CD14-positive monocyte (primary cell): ENCODE measurements around the gene CCM2. TPM values are rescaled to one million over a fixed set of nuclear protein-coding genes. Genes with fewer than 3 reads are reported as not detected.

Experiments used
- DNase-seq, 3 donors: peaks; one replicate each; pipeline ENCODE4 v3.0.0-alpha.2; 2011 to 2022
- H2AFZ ChIP-seq: 2 replicates; pipeline ENCODE4 v1.6.0; 2012; ENCODE audit warnings: mild to moderate bottlenecking, low read depth, low read length, inconsistent platforms; ENCODE audit not compliant: insufficient read depth, poor library complexity, severe bottlenecking
- H3K27ac ChIP-seq, 2 donors: 1 replicate in 1 of 2; 2 replicates in 1 of 2; pipeline ENCODE4 v1.5.1; 2012 to 2013; ENCODE audit warnings: low read length in 2 of 2, control low read depth in 1 of 2, inconsistent platforms in 1 of 2, low read depth in 1 of 2, mild to moderate bottlenecking in 1 of 2
- H3K27me3 ChIP-seq, 2 donors: one replicate each; pipeline versions ENCODE4 v1.6.0 to v1.6.1; 2011 to 2013; ENCODE audit warnings: low read length in 2 of 2; ENCODE audit not compliant: control insufficient read depth in 2 of 2, insufficient read depth in 2 of 2
- H3K36me3 ChIP-seq, 2 donors: replicated peaks in 1 of 2; 1 replicate in 1 of 2; 2 replicates in 1 of 2; pipeline versions ENCODE4 v1.5.1 to v1.6.1; 2012 to 2013; ENCODE audit warnings: low read length in 2 of 2, control low read depth in 1 of 2, inconsistent platforms in 1 of 2, mild to moderate bottlenecking in 1 of 2; ENCODE audit not compliant: insufficient read depth in 2 of 2, control insufficient read depth in 1 of 2
- H3K4me1 ChIP-seq, 2 donors: 1 replicate in 1 of 2; 2 replicates in 1 of 2; pipeline versions ENCODE4 v1.5.1 to v1.6.1; 2012 to 2013; ENCODE audit warnings: low read length in 2 of 2, control low read depth in 1 of 2, inconsistent platforms in 1 of 2, mild to moderate bottlenecking in 1 of 2, moderate library complexity in 1 of 2; ENCODE audit not compliant: insufficient read depth in 2 of 2, control insufficient read depth in 1 of 2
- H3K4me2 ChIP-seq: replicated peaks from 2 replicates; pipeline ENCODE3; 2012; ENCODE audit warnings: low read length, moderate library complexity, mild to moderate bottlenecking; ENCODE audit not compliant: poor library complexity, severe bottlenecking; ENCODE audit errors: extremely low read depth
- H3K4me3 ChIP-seq, 3 experiments: fragments of 200-600 bp in 1 of 3; sonication (generic) in 1 of 3; replicated peaks in 1 of 3; 1 replicate in 2 of 3; 2 replicates in 1 of 3; pipeline ENCODE4 v1.5.1; 2011 to 2013; ENCODE audit warnings: low read length in 3 of 3, mild to moderate bottlenecking in 3 of 3, control low read depth in 2 of 3, low read depth in 2 of 3, inconsistent platforms in 1 of 3, moderate library complexity in 1 of 3
- H3K79me2 ChIP-seq: 2 replicates; pipeline ENCODE4 v1.6.0; 2012; ENCODE audit warnings: mild to moderate bottlenecking, control low read depth, inconsistent platforms, low read length, moderate library complexity; ENCODE audit not compliant: insufficient read depth
- H3K9ac ChIP-seq: 2 replicates; pipeline ENCODE4 v1.6.0; 2017; ENCODE audit warnings: low read length, mild to moderate bottlenecking; ENCODE audit not compliant: insufficient read depth, poor library complexity, severe bottlenecking
- H3K9me3 ChIP-seq, 2 donors: replicated peaks in 1 of 2; 1 replicate in 1 of 2; 2 replicates in 1 of 2; pipeline versions ENCODE4 v1.5.1 to v1.6.1; 2012 to 2013; ENCODE audit warnings: low read length in 2 of 2, control low read depth in 1 of 2; ENCODE audit not compliant: control insufficient read depth in 1 of 2, insufficient read depth in 1 of 2
- H4K20me1 ChIP-seq: 2 replicates; pipeline ENCODE4 v1.6.0; 2012; ENCODE audit warnings: mild to moderate bottlenecking, low read length, control low read depth, moderate library complexity; ENCODE audit not compliant: insufficient read depth
- H3K27ac Mint-ChIP-seq, 7 donors: one replicate each; pipeline ENCODE4 v1.8.0; 2020; ENCODE audit warnings: mild to moderate bottlenecking in 7 of 7, mixed read lengths in 7 of 7, moderate library complexity in 6 of 7, inconsistent platforms in 2 of 7
- H3K27me3 Mint-ChIP-seq, 3 donors: one replicate each; pipeline ENCODE4 v1.8.0; 2021 to 2022; ENCODE audit warnings: low read depth in 3 of 3, mild to moderate bottlenecking in 3 of 3, mixed read lengths in 3 of 3, moderate library complexity in 3 of 3, inconsistent platforms in 1 of 3
- H3K36me3 Mint-ChIP-seq, 2 donors: one replicate each; pipeline ENCODE4 v1.8.0; 2020; ENCODE audit warnings: mixed read lengths in 2 of 2, inconsistent platforms in 1 of 2, mild to moderate bottlenecking in 1 of 2
- H3K4me1 Mint-ChIP-seq: one replicate; pipeline ENCODE4 v1.8.0; 2020; ENCODE audit warnings: mild to moderate bottlenecking, mixed read lengths
- H3K4me3 Mint-ChIP-seq, 2 donors: one replicate each; pipeline ENCODE4 v1.8.0; 2020; ENCODE audit warnings: mild to moderate bottlenecking in 2 of 2, mixed read lengths in 2 of 2, moderate library complexity in 1 of 2
- H3K9me3 Mint-ChIP-seq, 7 donors: one replicate each; pipeline ENCODE4 v1.8.0; 2020 to 2022; ENCODE audit warnings: mixed read lengths in 7 of 7, mild to moderate bottlenecking in 6 of 7, moderate library complexity in 6 of 7, inconsistent platforms in 2 of 7
- WGBS: methylation state at CpG from one replicate; pipeline ENCODE4 v1.1.5; 2013; ENCODE audit warnings: missing lambda C conversion rate; ENCODE audit not compliant: insufficient coverage; 5-methylcytosine and 5-hydroxymethylcytosine counted together
- intact Hi-C, 2 donors: fragments of 100-400 bp; cut with micrococcal nuclease; formaldehyde crosslinking; loops; one replicate each; pipeline versions ENCODE4 v1.15.0 to v1.15.1; 2023
- polyA plus RNA-seq, 3 donors: library from polyadenylated mRNA; depleted of rRNA in 1 of 3; unstranded in 2 of 3; stranded (reverse) in 1 of 3; fragments of 300-500 nt in 2 of 3; fragments of >200 nt in 1 of 3; fragmentation: Illumina TruSeq in 2 of 3; gene quantifications; 1 replicate in 2 of 3; 2 replicates in 1 of 3; pipeline ENCODE4 v1.2.3, GENCODE V29; 2012 to 2021
- TF ChIP-seq, protein P1 (sequence below): fragments of 200-600 bp; IDR thresholded peaks from one replicate; pipeline ENCODE4 v1.8.0; 2022; ENCODE audit warnings: antibody characterized with exemption, mild to moderate bottlenecking

Gene CCM2
- polyA plus RNA-seq, 3 donors = 38.5 to 102 (median 51.4) TPM

DNA sequence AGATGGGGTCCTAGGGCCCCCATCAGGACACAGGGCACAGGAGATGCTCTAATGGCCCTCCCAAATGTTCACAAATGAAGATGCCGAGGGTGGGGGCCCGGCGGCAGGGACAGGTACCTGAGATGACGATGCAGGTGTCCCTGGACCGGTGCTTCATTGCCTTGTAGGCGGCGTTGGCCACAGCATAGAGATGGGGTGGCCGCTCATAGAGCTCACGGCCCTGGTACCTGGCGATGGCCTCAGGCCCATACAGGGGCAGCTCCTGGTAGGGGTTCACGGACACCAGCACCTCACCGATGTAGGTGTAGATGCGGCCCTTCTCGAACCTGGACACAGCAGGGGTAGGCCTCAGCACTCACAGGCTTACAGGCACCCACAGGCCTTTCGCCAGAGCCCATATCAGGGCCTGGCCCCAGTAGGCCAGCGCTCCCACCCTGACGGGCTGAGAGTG lies 23.2 kb upstream of the CCM2 start:
- Mint-ChIP-seq H3K4me1 (peaks cover 53% of the 10 kb centered on the region), H3K27ac (peak overlapping the region; percentile 95 to 100 (median 99)), H3K36me3 (peaks cover 51 to 61% of the 10 kb centered on the region in 2 donors), H3K9me3 (no peaks in the 10 kb centered on the region), H3K4me3 (peak overlapping the region; percentile 97), H3K27me3 (peaks cover 0 to 6% (median 0%) of the 10 kb centered on the region in 3 donors)
- Histone ChIP-seq H3K27me3 (no peaks in the 10 kb centered on the region), H3K36me3 (peaks cover 51 to 54% of the 10 kb centered on the region in 2 donors), H3K27ac (peak overlapping the region; percentile 99 to 100), H3K4me2 (peak overlapping the region; percentile 100), H4K20me1 (peaks cover 53% of the 10 kb centered on the region), H3K4me3 (peak overlapping the region; percentile 17 to 99 (median 90)), H3K9ac (peak overlapping the region; percentile 95), H3K4me1 (peaks cover 55 to 68% of the 10 kb centered on the region in 2 donors), H2AFZ (no peak overlapping the region), H3K9me3 (no peaks in the 10 kb centered on the region), H3K79me2 (peaks cover 84% of the 10 kb centered on the region)
- DNase-seq = peak in 1 of 3 donors; percentile 11
- 90% methylated on average over 17 of the region's 17 CpGs for WGBS
- TF ChIP-seq, protein P1, sequence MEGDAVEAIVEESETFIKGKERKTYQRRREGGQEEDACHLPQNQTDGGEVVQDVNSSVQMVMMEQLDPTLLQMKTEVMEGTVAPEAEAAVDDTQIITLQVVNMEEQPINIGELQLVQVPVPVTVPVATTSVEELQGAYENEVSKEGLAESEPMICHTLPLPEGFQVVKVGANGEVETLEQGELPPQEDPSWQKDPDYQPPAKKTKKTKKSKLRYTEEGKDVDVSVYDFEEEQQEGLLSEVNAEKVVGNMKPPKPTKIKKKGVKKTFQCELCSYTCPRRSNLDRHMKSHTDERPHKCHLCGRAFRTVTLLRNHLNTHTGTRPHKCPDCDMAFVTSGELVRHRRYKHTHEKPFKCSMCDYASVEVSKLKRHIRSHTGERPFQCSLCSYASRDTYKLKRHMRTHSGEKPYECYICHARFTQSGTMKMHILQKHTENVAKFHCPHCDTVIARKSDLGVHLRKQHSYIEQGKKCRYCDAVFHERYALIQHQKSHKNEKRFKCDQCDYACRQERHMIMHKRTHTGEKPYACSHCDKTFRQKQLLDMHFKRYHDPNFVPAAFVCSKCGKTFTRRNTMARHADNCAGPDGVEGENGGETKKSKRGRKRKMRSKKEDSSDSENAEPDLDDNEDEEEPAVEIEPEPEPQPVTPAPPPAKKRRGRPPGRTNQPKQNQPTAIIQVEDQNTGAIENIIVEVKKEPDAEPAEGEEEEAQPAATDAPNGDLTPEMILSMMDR = no peak
- intact Hi-C loops = loop anchor here (5.0 to 10.0 kb wide), 3 partner anchors 48 to 158 kb away; partner anchors contain the start of gene TBRG4 (in 1 of the 2)

DNA sequence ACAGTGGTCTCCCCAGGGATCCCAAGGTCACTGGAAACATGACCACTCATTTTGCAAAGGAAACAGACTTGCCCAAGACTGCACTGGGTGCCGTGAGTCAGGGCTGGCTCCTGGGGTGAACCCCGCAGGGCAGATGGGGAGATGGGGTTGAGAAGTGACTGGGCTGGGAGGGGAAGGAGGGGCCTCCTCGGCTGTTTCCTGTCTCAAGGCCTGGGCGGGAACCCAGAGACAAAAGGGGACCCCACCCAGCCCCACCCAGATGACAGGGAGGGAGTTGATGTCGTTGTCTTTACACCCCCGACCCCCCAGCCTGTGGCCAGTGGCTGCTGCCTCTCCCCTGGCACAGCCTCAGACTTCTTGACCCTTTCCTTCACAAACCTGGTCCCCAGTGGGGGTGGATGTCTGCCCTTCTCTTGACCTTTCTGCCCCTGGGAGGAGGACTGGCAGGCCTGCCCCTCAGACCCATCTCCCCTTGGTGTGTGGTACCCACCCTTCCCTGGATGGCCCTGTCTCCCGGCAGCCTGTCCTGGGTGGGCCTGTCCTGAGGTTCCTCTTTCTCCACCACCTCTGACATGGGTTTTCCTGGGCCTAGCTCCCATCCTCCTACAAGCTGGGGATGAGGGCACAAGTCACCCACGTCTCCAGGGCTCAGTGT lies 22.6 kb upstream of the CCM2 start:
- Mint-ChIP-seq H3K36me3 (peaks cover 51 to 61% of the 10 kb centered on the region in 2 donors), H3K4me3 (peak overlapping the region; percentile 97), H3K4me1 (peaks cover 53% of the 10 kb centered on the region), H3K27ac (peak overlapping the region; percentile 99 to 100 (median 99)), H3K9me3 (no peaks in the 10 kb centered on the region), H3K27me3 (peaks cover 0 to 6% (median 0%) of the 10 kb centered on the region in 3 donors)
- H3K4me2 ChIP-seq = peak overlapping the region; percentile 100
- peaks cover 46 to 54% of the 10 kb centered on the region in 2 donors for H3K36me3 ChIP-seq
- TF ChIP-seq, protein P1 = no peak
- H3K4me3 ChIP-seq = peak overlapping the region; percentile 82 to 99 (median 90)
- peak overlapping the region; percentile 99 to 100 for H3K27ac ChIP-seq
- 0% methylated on average over 1 of the region's 8 CpGs for WGBS
- peak overlapping the region; percentile 95 for H3K9ac ChIP-seq
- peaks cover 56 to 70% of the 10 kb centered on the region in 2 donors for H3K4me1 ChIP-seq
- H4K20me1 ChIP-seq = peaks cover 47% of the 10 kb centered on the region
- peaks cover 80% of the 10 kb centered on the region for H3K79me2 ChIP-seq
- DNase-seq = peak; percentile 95 to 97 (median 97)
- H3K27me3 ChIP-seq = no peaks in the 10 kb centered on the region
- no peak overlapping the region for H2AFZ ChIP-seq
- intact Hi-C loops = loop anchor here (5.0 to 10.0 kb wide), 3 partner anchors 47 to 157 kb away; partner anchors contain the start of gene TBRG4 (in 1 of the 2)
- H3K9me3 ChIP-seq = no peaks in the 10 kb centered on the region
